Measurements from ENCODE around the gene ADAM15. TPM values are rescaled to one million over a fixed set of nuclear protein-coding genes. Genes with fewer than 3 reads are reported as not detected.
A peak's percentile ranks its signal among the peaks of the same experiment; 100 is the strongest.

The ADAM15 gene
- total RNA-seq, 1 donor from 2014 or later: 47.9 TPM

GRCh38 chr1:155052439-155053395 is 1.6 kb downstream of the ADAM15 start:
- DNase-seq (ENCODE audit: low read depth): no peak

GRCh38 chr1:155053531-155054105 is 2.5 kb downstream of the ADAM15 start:
- no peak for DNase-seq (ENCODE audit: low read depth)

GRCh38 chr1:155057104-155057503 is 6.0 kb downstream of the ADAM15 start:
- no peak for DNase-seq (ENCODE audit: low read depth)

DNA sequence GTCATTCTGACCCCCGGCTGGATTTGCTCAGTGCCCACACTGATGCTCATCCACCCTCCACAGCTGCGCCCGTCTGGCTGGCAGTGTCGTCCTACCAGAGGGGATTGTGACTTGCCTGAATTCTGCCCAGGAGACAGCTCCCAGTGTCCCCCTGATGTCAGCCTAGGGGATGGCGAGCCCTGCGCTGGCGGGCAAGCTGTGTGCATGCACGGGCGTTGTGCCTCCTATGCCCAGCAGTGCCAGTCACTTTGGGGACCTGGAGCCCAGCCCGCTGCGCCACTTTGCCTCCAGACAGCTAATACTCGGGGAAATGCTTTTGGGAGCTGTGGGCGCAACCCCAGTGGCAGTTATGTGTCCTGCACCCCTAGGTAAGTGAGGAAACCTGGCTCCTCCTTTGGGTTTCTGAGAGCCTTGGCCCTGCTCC is 6.7 kb downstream of the ADAM15 start:
- DNase-seq (ENCODE audit: low read depth): no peak

GRCh38 chr1:155060736-155061135 is 9.6 kb downstream of the ADAM15 start:
- DNase-seq (ENCODE audit: low read depth): no peak

GRCh38 chr1:155061381-155062150 is 10.4 kb downstream of the ADAM15 start:
- peak; percentile 63 for DNase-seq (ENCODE audit: low read depth)

- no peak for DNase-seq (ENCODE audit: low read depth)
Observed at GRCh38 chr1:155062151-155062686, 11.1 kb downstream of the ADAM15 start.

DNA sequence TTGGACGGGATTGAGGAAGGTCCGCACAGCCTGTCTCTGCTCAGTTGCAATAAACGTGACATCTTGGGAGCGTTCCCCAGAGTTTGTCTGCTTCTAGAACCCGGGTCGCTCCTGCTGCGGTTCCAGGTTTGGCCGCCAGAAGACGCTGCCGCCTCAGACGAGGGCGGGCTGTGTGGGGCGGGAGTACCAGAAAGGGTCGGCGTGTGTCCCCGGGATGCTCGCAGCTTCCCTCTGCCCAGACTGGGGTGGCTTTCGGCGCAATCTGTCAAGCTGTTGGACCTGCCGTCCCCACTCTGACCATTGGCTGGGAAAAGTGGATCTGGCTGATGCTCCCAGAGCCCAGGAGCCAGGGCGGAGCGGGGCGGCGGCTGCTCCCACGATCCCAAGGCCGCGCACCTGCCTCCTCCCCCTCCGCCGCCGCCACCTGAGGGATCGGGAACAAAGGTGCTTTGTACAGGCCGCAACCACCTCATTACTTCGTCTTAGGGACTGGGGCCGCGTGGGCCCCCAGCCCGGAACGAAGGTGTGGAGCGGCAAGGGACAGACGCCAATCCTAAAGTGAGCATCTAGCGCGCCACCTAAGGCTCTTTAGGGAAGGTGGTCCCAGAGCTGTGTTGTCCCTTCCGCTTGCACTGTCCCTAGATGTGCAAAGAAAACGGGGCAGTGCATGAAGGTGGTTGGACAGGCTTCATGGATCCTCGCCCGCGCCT is 11.7 kb downstream of the ADAM15 start:
- no peak for DNase-seq (ENCODE audit: low read depth)

DNA sequence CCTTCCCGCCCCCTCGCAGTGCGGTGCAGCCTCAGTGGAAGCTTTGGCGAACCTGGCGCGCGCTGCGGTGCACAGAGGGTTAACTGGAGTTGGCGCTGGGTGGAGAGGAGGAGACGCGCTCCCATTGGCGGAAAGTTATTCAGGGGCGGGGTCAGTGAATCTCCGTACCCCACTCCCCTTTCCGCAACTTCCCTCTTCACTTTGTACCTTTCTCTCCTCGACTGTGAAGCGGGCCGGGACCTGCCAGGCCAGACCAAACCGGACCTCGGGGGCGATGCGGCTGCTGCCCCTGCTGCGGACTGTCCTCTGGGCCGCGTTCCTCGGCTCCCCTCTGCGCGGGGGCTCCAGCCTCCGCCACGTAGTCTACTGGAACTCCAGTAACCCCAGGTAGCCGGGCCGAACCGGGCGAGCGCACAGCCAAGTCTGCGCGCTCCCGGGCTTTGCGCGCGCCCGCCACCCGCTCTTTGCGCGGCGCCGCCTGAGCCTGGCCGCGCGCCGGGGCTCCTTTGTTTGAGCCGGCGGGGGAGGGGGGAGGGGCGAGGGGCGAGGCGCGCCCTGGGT is 12.5 kb downstream of the ADAM15 start, which contains the start of gene EFNA4:
Gene EFNA4 (plus strand): TSS at position 191 of the 561 bp plus-strand sequence. CDS start 84 bp downstream, at position 275.
- DNase-seq (ENCODE audit: low read depth): peak; percentile 64

DNA sequence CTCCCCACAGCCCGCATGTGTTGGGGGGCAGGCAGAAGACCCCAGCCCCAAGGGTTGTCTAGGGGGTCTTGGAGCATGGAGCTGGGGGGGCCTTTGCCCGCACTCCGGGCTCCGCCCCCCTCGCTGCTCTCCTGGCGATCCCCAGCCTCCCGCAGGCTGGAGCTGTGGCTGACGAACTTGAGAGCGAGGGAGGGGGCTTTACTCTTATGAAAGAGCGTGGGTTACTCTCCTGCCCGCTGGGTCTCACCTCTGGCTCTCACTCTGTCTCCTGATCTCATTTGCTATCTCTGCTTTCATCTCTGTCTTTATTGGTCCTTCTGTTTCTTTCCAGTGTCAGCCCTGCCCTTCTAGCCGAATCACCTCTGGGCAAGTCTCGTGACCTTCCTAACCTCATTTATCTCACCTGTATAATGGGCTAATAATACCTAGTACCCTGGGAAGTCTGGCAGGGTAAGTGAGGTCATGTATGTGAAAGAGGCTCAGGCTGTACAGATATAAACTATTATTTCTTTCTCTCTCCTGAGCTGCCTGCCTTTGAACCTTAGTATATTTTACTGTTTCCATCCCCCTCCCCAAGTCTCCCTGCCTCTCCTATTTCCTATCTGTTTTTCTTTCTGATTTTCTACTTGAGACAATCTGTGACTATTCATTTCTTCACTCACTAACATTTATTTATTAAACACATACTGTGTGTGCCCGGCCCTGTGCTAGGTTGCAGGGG is 13.2 kb downstream of the ADAM15 start:
- no peak for DNase-seq (ENCODE audit: low read depth)

- no peak for DNase-seq (ENCODE audit: low read depth)
Observed at GRCh38 chr1:155064832-155065429, 13.8 kb downstream of the ADAM15 start.

GRCh38 chr1:155066777-155067176 is 15.7 kb downstream of the ADAM15 start:
- no peak for DNase-seq (ENCODE audit: low read depth)

GRCh38 chr1:155068599-155068998 is 17.5 kb downstream of the ADAM15 start:
- DNase-seq (ENCODE audit: low read depth): no peak

- DNase-seq (ENCODE audit: low read depth): no peak
Observed at GRCh38 chr1:155069551-155070157, 18.5 kb downstream of the ADAM15 start.

GRCh38 chr1:155070158-155070621 is 19.1 kb downstream of the ADAM15 start:
- no peak for DNase-seq (ENCODE audit: low read depth)

- DNase-seq (ENCODE audit: low read depth): no peak
Observed at GRCh38 chr1:155070721-155071569, 19.8 kb downstream of the ADAM15 start.

DNA sequence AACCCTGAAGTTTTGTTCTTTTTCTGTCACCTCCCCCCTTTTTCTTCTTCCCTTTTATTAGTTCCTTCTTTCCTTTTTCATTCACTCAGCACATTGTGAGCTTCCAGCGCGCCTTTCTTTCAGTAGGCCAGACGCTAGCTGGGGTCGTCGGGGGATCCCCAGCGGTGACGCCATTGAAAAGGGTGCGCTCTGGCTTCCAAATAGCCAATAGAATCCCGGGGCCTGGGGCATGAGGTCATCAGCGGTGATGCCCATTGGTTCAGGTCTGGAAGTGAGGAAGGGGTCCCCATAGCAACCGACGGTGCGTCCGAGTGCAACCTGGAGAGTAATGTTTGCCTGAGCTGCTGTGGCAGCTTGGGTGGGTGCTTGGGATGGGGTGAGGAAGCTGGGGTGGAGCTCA is 20.6 kb downstream of the ADAM15 start:
- no peak for DNase-seq (ENCODE audit: low read depth)

DNA sequence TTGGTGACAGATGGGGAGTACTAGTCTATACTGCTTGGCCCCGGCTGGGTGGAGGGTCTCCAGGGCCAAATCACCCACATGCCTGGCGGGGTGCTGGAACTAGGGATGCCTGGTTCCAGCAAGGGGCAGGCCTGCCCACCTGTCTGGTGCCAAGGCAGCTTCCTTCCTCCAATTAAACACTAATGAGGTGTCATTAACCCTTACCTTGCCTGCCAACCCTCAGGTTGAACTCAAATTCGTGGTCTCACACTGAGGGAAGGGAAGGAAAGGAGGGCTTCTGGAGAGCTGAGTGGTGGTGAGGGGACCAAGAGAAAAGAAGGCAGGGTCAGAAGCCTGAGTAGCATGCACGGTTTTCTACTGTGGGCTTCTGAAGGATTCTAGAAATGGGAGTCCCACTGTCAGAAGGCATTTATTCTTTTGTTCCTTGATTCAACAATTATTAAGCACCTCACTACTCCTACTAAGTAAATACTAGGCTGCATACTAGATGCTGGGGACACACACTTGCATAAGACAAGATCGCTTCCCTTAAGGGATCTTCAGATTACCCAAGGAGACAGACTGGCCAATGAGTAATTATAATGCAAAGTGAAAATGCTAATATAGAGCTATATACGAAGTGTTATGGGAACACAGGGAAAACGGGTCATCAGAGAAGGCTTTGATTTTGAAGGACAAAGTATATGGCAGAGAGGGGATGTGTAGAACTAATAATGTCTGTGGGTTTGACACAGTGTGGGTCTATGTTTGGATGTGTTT is 21.6 kb downstream of the ADAM15 start:
- DNase-seq (ENCODE audit: low read depth): no peak

All from renal cortical epithelial cell (primary cell).